ENCODE results near the gene C9orf50.

C9orf50 gene

DNA sequence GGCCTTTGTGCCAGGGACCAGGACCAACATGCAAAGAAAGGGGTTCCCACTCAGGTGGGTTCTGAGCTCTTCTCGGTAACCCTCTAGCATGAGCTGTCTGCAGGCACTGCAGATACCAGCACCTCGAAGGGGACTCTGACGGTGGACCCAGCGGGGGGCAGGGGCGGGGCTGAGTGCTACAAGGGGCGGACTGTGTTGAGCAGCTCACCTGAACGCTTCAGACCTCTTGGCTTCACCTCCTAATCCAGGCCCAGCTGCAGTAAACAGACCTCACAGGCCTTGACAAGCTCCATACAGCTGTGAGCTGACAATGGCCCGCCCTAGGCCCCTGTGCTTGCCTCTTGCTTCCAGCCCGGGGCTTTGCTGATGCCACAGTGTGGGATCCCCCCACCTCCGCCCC, 48.4 kb downstream of the C9orf50 start:
- TF ChIP-seq, protein P1, sequence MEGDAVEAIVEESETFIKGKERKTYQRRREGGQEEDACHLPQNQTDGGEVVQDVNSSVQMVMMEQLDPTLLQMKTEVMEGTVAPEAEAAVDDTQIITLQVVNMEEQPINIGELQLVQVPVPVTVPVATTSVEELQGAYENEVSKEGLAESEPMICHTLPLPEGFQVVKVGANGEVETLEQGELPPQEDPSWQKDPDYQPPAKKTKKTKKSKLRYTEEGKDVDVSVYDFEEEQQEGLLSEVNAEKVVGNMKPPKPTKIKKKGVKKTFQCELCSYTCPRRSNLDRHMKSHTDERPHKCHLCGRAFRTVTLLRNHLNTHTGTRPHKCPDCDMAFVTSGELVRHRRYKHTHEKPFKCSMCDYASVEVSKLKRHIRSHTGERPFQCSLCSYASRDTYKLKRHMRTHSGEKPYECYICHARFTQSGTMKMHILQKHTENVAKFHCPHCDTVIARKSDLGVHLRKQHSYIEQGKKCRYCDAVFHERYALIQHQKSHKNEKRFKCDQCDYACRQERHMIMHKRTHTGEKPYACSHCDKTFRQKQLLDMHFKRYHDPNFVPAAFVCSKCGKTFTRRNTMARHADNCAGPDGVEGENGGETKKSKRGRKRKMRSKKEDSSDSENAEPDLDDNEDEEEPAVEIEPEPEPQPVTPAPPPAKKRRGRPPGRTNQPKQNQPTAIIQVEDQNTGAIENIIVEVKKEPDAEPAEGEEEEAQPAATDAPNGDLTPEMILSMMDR (conservative IDR thresholded peaks at IDR 0.05; ENCODE audit: low read depth, low read length) = no peak
- H3K4me3 ChIP-seq (ENCODE audit: low read length) = no peak overlapping the region
- DNase-seq (ENCODE audit: low read depth) = no peak

DNA sequence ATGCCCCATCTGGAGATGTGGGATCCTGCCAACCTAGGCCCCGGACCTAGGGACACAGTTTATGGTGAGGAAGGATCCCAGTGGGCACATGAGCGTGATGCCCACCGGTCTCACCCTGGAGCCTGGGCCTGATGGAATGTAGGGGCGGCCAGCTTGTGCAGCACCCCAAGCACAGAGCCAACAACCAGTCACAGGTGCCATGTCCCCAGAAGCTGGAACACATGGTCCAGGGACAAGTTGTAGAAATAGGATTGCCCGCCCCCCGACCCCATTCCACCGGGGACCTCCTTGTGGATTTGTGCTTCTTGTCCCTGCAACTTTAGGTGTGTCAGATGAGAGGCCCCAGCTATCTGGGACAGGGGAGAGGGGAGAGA, 48.9 kb downstream of the C9orf50 start:
- H3K4me3 ChIP-seq (ENCODE audit: low read length) = no peak overlapping the region
- DNase-seq (ENCODE audit: low read depth) = no peak
- TF ChIP-seq, protein P1 (conservative IDR thresholded peaks at IDR 0.05; ENCODE audit: low read depth, low read length) = no peak

DNA sequence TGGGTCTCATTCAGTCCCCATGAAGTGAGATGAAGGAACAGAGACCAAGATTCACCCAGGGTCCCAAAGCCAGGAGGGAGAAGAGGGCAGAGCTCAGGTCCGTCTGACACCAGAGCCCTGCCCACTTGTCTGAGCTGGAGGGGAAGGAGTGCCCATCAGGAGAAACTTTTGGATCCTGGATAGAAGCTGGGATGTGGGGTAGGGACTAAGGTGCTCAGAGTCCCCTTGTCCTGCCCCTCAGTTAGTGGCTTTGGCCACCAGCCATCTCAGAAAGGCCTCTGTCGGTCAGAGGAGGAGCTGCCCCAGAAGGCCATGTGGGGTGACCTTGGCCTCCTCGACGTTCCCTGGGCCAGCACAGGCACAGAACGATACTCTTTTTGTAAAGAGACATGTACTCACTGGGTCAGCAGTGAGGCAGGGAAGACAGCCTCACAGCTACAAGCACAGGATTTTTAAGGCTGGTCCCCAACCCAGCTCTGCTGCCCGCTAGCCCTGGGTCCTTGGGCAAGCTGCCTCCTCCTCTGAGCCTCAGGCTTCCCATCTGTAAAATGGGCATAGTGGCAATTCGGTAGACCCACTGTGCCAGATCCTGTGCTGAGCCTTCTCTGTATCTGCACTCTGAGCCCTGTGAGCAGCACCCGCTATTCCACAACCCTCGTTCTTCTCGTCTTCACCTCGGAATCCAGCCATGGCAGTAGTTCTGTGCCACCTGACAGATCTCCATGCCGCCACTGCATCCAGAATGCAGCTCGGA, 49.4 kb downstream of the C9orf50 start:
- TF ChIP-seq, protein P1 (conservative IDR thresholded peaks at IDR 0.05; ENCODE audit: low read depth, low read length) = no peak
- H3K4me3 ChIP-seq (ENCODE audit: low read length) = no peak overlapping the region
- no peak for DNase-seq (ENCODE audit: low read depth)

DNA sequence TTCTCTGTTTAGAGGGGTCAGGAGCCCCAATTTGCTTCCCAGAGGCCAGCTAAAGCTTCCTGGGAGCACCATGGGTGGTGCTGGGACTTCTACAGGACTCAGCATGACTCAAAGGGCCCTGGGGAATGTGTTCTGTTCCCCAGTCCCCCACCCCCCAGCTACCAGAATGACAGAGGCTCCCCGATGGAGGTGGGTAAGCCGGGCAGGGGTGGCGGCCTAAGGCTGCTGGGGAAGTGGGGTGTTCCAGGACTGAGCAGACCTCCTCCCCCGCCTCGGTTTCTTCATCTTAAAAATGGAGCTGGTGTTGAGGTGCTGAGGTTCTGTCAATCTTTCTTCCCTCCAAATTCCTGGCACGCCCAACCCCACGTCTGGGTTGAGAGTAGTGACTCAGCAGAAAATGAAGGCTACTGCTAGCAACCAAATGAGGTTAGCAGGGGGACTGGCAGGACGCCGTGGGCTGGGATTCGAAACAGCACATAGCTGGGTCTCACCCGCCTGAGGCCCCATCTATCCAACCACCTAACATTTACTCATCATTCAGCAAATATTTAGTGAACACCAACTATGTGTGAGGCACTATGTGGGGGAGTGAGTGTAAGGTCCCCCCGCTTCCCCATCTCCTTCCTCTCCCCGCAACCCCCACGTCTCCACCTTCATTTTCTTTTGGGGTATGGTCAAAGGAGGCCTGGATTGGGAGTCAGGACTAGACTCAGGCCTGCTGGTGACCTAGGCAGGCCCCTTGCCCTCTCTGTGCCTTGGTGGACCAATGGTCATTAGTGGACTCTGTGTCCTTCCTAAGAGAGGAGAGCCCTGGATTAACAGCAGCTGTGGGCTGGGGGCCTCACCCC, 50.2 kb downstream of the C9orf50 start:
- TF ChIP-seq, protein P1 (conservative IDR thresholded peaks at IDR 0.05; ENCODE audit: low read depth, low read length) = no peak
- no peak for DNase-seq (ENCODE audit: low read depth)
- H3K4me3 ChIP-seq (ENCODE audit: low read length) = no peak overlapping the region

DNA sequence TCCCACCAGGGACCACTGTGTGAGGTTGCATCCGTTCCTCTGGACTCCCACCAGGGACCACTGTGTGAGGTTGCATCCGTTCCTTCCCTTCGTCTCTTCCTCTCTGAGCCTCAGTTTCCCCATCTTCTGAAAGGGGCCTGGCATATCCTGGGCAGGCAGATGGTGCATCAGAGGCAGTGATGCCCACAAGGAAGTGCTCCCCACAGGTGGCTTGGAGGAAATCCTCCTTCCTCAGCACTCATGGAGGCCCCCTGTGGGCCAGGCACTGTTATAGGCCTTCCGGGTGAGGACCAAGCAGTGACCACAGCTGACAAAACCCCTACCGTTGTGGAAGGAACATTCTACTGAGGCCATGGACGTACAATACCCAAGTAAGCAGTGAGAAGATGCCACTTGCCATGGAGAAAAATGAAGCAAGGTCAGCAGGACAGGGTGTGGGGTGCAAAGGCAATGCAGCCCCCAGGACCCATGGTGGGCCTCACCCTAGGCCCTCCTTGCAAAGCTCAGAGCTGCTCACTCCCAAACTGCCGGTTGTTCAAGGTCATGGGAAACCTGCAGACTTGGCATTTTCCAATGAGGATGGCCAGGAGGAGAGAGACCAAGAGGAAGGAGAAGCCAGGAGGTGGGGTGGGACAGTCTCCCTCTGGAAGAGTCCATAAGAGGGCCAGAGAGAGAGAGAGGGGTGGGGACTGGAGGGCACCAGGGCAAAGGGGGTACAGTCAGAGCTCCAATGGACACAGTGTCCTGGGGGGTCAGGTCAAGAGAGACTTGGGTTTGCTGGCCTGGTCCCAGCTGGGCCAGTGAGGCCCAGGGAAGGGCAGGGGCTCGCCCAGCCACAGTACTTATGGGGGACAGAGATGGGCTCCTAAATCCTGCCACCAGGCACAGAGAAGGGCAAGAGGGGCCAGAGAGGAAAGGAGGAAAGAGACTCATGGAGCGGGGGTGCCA, 51.1 kb downstream of the C9orf50 start:
- no peak overlapping the region for H3K4me3 ChIP-seq (ENCODE audit: low read length)
- no peak for DNase-seq (ENCODE audit: low read depth)
- TF ChIP-seq, protein P1 (conservative IDR thresholded peaks at IDR 0.05; ENCODE audit: low read depth, low read length) = peak; percentile 65

DNA sequence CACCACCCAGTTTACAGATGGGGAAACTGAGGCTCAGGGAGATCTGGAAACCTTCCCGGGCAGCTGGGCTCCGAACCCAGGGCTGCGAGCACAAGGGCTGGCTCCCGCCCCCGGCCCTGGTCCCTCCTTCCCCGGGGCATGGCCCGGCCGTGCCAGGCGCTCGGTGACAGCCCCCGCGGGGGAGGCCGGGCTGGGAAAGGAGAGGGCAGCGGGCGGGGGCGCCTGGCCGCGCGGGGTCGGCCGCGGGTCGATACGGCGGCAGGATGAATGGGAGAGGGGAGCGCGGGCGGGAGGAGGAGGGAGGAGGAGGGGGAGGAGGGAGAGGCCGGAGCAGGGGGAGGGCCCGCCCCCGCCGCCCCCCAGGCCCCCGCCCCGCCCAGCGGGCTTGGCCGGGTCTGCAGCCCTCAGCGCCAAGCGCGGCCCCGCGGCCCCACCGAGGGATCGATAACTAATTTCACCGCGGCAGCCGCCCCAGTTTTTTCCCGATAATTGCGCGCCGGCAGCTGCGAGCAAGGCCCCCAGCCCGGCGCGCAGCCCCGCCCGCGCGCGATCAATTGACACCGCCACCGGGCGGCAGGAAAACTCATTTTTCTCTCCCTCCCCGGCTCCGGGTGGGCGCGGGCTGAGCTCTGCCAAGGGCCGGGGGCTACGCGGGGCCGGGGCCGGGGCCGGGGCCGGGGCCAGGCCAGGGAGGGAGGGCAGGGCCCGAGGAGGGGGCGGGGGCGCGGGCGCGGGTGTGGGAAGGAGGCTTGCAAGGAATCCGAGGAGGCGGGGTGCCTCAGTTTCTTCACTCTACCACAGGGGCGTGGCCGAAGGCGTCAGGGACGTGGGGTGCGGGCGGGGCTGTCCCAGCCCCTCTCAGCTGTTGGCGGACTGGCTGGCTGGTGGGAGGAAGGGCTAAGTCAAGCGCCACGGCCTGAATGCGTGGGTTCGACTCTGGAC, 52.1 kb downstream of the C9orf50 start:
- TF ChIP-seq, protein P1 (conservative IDR thresholded peaks at IDR 0.05; ENCODE audit: low read depth, low read length) = no peak
- H3K4me3 ChIP-seq (ENCODE audit: low read length) = peak overlapping the region; percentile 51
- DNase-seq (ENCODE audit: low read depth) = no peak
